Mesendoderm (in vitro differentiated cells): Measurements from ENCODE around the gene C3orf85.
"Not testable (repeated sequence)": the region's sequence is repeated elsewhere in the genome, so short reads cannot be mapped to it uniquely, and the experiment has no call there.

Experiments used
- DNase-seq: peaks from one replicate; pipeline ENCODE4 v3.0.0; 2013
- H2AK5ac ChIP-seq: 2 replicates; pipeline ENCODE4 v1.6.1; 2013; ENCODE audit warnings: low read length, inconsistent platforms
- H2BK120ac ChIP-seq: 2 replicates; pipeline ENCODE4 v1.6.1; 2013; ENCODE audit warnings: low read depth, mild to moderate bottlenecking, low read length, moderate library complexity, mixed read lengths
- H2BK15ac ChIP-seq: replicated peaks from 2 replicates; pipeline ENCODE4 v1.6.1; 2013; ENCODE audit warnings: low read depth, mild to moderate bottlenecking, moderate library complexity
- H2BK5ac ChIP-seq: 2 replicates; pipeline ENCODE4 v1.6.1; 2013; ENCODE audit warnings: low read length, inconsistent platforms
- H3K18ac ChIP-seq: 2 replicates; pipeline ENCODE4 v1.6.1; 2013; ENCODE audit warnings: mild to moderate bottlenecking, low read length, mixed read lengths
- H3K23ac ChIP-seq: one replicate; pipeline ENCODE4 v1.6.1; 2013; ENCODE audit warnings: low read length
- H3K27ac ChIP-seq: 2 replicates; pipeline ENCODE4 v1.5.1; 2013; ENCODE audit warnings: low read depth, mild to moderate bottlenecking, inconsistent platforms, low read length, moderate library complexity
- H3K27me3 ChIP-seq: 2 replicates; pipeline ENCODE4 v1.6.1; 2013; ENCODE audit warnings: low read length, control low read depth, mild to moderate bottlenecking, inconsistent platforms; ENCODE audit not compliant: insufficient read depth, poor library complexity
- H3K36me3 ChIP-seq: 2 replicates; pipeline ENCODE4 v1.6.1; 2013; ENCODE audit warnings: low read length, inconsistent platforms; ENCODE audit not compliant: control insufficient read depth, insufficient read depth
- H3K4ac ChIP-seq: one replicate; pipeline ENCODE4 v1.6.1; 2013; ENCODE audit warnings: low read depth, mild to moderate bottlenecking, low read length, moderate library complexity
- H3K4me1 ChIP-seq: 2 replicates; pipeline ENCODE4 v1.6.1; 2013; ENCODE audit warnings: low read depth, low read length, inconsistent platforms; ENCODE audit not compliant: control insufficient read depth
- H3K4me2 ChIP-seq: 2 replicates; pipeline ENCODE4 v1.6.1; 2013; ENCODE audit warnings: low read length
- H3K4me3 ChIP-seq: 2 replicates; pipeline ENCODE4 v1.5.1; 2013; ENCODE audit warnings: mild to moderate bottlenecking, low read length
- H3K56ac ChIP-seq: one replicate; pipeline ENCODE4 v1.6.1; 2013; ENCODE audit warnings: low read length
- H3K79me1 ChIP-seq: 2 replicates; pipeline ENCODE4 v1.6.1; 2013; ENCODE audit warnings: low read length, inconsistent platforms
- H3K79me2 ChIP-seq: 2 replicates; pipeline ENCODE4 v1.6.1; 2013; ENCODE audit warnings: mild to moderate bottlenecking, low read length; ENCODE audit not compliant: control insufficient read depth, insufficient read depth
- H3K9ac ChIP-seq: 2 replicates; pipeline ENCODE4 v1.6.1; 2013; ENCODE audit warnings: low read length, inconsistent platforms
- H4K5ac ChIP-seq: one replicate; pipeline ENCODE4 v1.6.1; 2013; ENCODE audit warnings: low read length
- H4K8ac ChIP-seq: one replicate; pipeline ENCODE4 v1.6.1; 2013; ENCODE audit warnings: low read depth, mild to moderate bottlenecking, control low read depth, low read length, moderate library complexity
- WGBS: extraction: QIAGEN DNeasy Blood & Tissue Kit; methylation state at CpG from one replicate; pipeline ENCODE4 v1.1.7; 2013; ENCODE audit warnings: low lambda C conversion rate, missing lambda C conversion rate; ENCODE audit not compliant: insufficient coverage; ENCODE audit errors: extremely low coverage; 5-methylcytosine and 5-hydroxymethylcytosine counted together

Gene C3orf85

GRCh38 chr3:109133474-109133816 lies 3.1 kb upstream of the C3orf85 start:
- H3K4me1 ChIP-seq, H3K4me3 ChIP-seq, H3K27ac ChIP-seq, H3K56ac ChIP-seq, H3K18ac ChIP-seq, H2BK5ac ChIP-seq, DNase-seq, H4K5ac ChIP-seq, H3K23ac ChIP-seq, H3K79me2 ChIP-seq, H3K9ac ChIP-seq, H4K8ac ChIP-seq, H3K36me3 ChIP-seq, H3K4ac ChIP-seq, H2AK5ac ChIP-seq, H2BK120ac ChIP-seq, H3K27me3 ChIP-seq, H2BK15ac ChIP-seq, H3K79me1 ChIP-seq, H3K4me2 ChIP-seq: not testable (repeated sequence)
- WGBS, result no CpG with 5 or more reads among the region's 5 CpGs

GRCh38 chr3:109137761-109138160 lies 1.2 kb downstream of the C3orf85 start:
- Histone ChIP-seq H3K36me3 (no peaks in the 10 kb centered on the region), H3K4me1 (no peaks in the 10 kb centered on the region), H2BK120ac (no peak overlapping the region), H3K23ac (no peak overlapping the region), H3K4me2 (no peak overlapping the region), H4K8ac (no peak overlapping the region), H3K79me2 (no peaks in the 10 kb centered on the region), H3K79me1 (no peaks in the 10 kb centered on the region), H3K9ac (no peak overlapping the region), H4K5ac (no peak overlapping the region), H2BK5ac (no peak overlapping the region), H3K4me3 (no peak overlapping the region), H3K4ac (no peak overlapping the region), H3K56ac (no peak overlapping the region), H3K27me3 (no peaks in the 10 kb centered on the region), H3K18ac (no peak overlapping the region), H2BK15ac (no peak overlapping the region), H3K27ac (no peak overlapping the region), H2AK5ac (no peak overlapping the region)
- no peak for DNase-seq
- WGBS, result no CpG with 5 or more reads among the region's 2 CpGs

- no peaks in the 10 kb centered on the region for H3K36me3 ChIP-seq
- H3K4me3 ChIP-seq, result no peak overlapping the region
- no peak overlapping the region for H2BK5ac ChIP-seq
- no peak overlapping the region for H2BK120ac ChIP-seq
- no peak overlapping the region for H3K18ac ChIP-seq
- no peak overlapping the region for H4K5ac ChIP-seq
- no peaks in the 10 kb centered on the region for H3K4me1 ChIP-seq
- no peak overlapping the region for H3K9ac ChIP-seq
- H3K23ac ChIP-seq, result no peak overlapping the region
- H3K27ac ChIP-seq, result no peak overlapping the region
- no peaks in the 10 kb centered on the region for H3K79me1 ChIP-seq
- H3K4me2 ChIP-seq, result no peak overlapping the region
- H2AK5ac ChIP-seq, result no peak overlapping the region
- H4K8ac ChIP-seq, result no peak overlapping the region
- no CpG with 5 or more reads among the region's 4 CpGs for WGBS
- DNase-seq, result no peak
- H3K79me2 ChIP-seq, result no peaks in the 10 kb centered on the region
- no peak overlapping the region for H3K4ac ChIP-seq
- H3K56ac ChIP-seq, result no peak overlapping the region
- H3K27me3 ChIP-seq, result no peaks in the 10 kb centered on the region
- H2BK15ac ChIP-seq, result no peak overlapping the region
Observed at GRCh38 chr3:109140318-109140717, 3.8 kb downstream of the C3orf85 start.

GRCh38 chr3:109143646-109144045 lies 7.1 kb downstream of the C3orf85 start:
- Histone ChIP-seq H4K8ac (no peak overlapping the region), H3K27me3 (no peaks in the 10 kb centered on the region), H3K79me2 (no peaks in the 10 kb centered on the region), H3K56ac (no peak overlapping the region), H3K79me1 (no peaks in the 10 kb centered on the region), H2AK5ac (no peak overlapping the region), H3K18ac (no peak overlapping the region), H3K23ac (no peak overlapping the region), H3K9ac (no peak overlapping the region), H3K36me3 (no peaks in the 10 kb centered on the region), H3K27ac (no peak overlapping the region), H2BK120ac (no peak overlapping the region), H3K4me3 (no peak overlapping the region), H4K5ac (no peak overlapping the region), H3K4me2 (no peak overlapping the region), H3K4ac (no peak overlapping the region), H2BK15ac (no peak overlapping the region), H3K4me1 (no peaks in the 10 kb centered on the region), H2BK5ac (no peak overlapping the region)
- WGBS, result no CpG with 5 or more reads among the region's 1 CpG
- DNase-seq, result no peak

- DNase-seq, result no peak
- Histone ChIP-seq H3K36me3 (no peaks in the 10 kb centered on the region), H3K27ac (no peak overlapping the region), H2AK5ac (no peak overlapping the region), H3K27me3 (no peaks in the 10 kb centered on the region), H3K4me3 (no peak overlapping the region), H3K23ac (no peak overlapping the region), H3K4ac (no peak overlapping the region), H2BK15ac (no peak overlapping the region), H3K4me1 (no peaks in the 10 kb centered on the region), H4K8ac (no peak overlapping the region), H4K5ac (no peak overlapping the region), H3K4me2 (no peak overlapping the region), H2BK5ac (no peak overlapping the region), H3K79me2 (no peaks in the 10 kb centered on the region), H3K18ac (no peak overlapping the region), H3K79me1 (no peaks in the 10 kb centered on the region), H2BK120ac (no peak overlapping the region), H3K9ac (no peak overlapping the region), H3K56ac (no peak overlapping the region)
- no CpG with 5 or more reads among the region's 2 CpGs for WGBS
Observed at GRCh38 chr3:109149078-109149477, 12.6 kb downstream of the C3orf85 start.

- Histone ChIP-seq H3K4me2 (no peak overlapping the region), H3K79me2 (no peaks in the 10 kb centered on the region), H3K23ac (no peak overlapping the region), H3K4ac (no peak overlapping the region), H3K9ac (no peak overlapping the region), H2AK5ac (no peak overlapping the region), H3K4me1 (no peaks in the 10 kb centered on the region), H2BK120ac (no peak overlapping the region), H3K79me1 (no peaks in the 10 kb centered on the region), H2BK15ac (no peak overlapping the region), H3K18ac (no peak overlapping the region), H3K4me3 (no peak overlapping the region), H3K27me3 (no peaks in the 10 kb centered on the region), H4K5ac (no peak overlapping the region), H2BK5ac (no peak overlapping the region), H3K56ac (no peak overlapping the region), H3K36me3 (no peaks in the 10 kb centered on the region), H3K27ac (no peak overlapping the region), H4K8ac (no peak overlapping the region)
- no CpG with 5 or more reads among the region's 4 CpGs for WGBS
- no peak for DNase-seq
Observed at GRCh38 chr3:109152320-109152719, 15.8 kb downstream of the C3orf85 start.
